Amniotic stem cell (primary cell): ENCODE data around the gene OSBPL8.

Experiments used
- DNase-seq: peaks from one replicate; lab custom pipeline; 2025; lab: John Stamatoyannopoulos, UW

OSBPL8 gene

GRCh38 chr12:76555231-76555767 is 4.3 kb downstream of the OSBPL8 start:
- no peak for DNase-seq

- DNase-seq, result no peak
These were observed 5.0 kb downstream of the OSBPL8 start for GRCh38 chr12:76554405-76555230.

GRCh38 chr12:76552343-76552938 is 7.1 kb downstream of the OSBPL8 start:
- no peak for DNase-seq

GRCh38 chr12:76551482-76551888 is 8.1 kb downstream of the OSBPL8 start:
- DNase-seq, result no peak

- no peak for DNase-seq
These were observed 10.4 kb downstream of the OSBPL8 start for GRCh38 chr12:76549131-76549530.

GRCh38 chr12:76548222-76548837 is 11.2 kb downstream of the OSBPL8 start:
- DNase-seq, result no peak

GRCh38 chr12:76547526-76547925 is 12.0 kb downstream of the OSBPL8 start:
- no peak for DNase-seq

GRCh38 chr12:76546889-76547288 is 12.7 kb downstream of the OSBPL8 start:
- DNase-seq, result no peak

- DNase-seq, result no peak
These were observed 14.1 kb downstream of the OSBPL8 start for GRCh38 chr12:76545486-76545885.

GRCh38 chr12:76544601-76545261 is 14.8 kb downstream of the OSBPL8 start:
- DNase-seq, result no peak

GRCh38 chr12:76543813-76544347 is 15.7 kb downstream of the OSBPL8 start:
- DNase-seq, result no peak

GRCh38 chr12:76542908-76543307 is 16.7 kb downstream of the OSBPL8 start:
- no peak for DNase-seq

GRCh38 chr12:76539727-76540126 is 19.8 kb downstream of the OSBPL8 start:
- DNase-seq, result no peak

GRCh38 chr12:76537923-76538322 is 21.6 kb downstream of the OSBPL8 start:
- no peak for DNase-seq

GRCh38 chr12:76536546-76536945 is 23.0 kb downstream of the OSBPL8 start:
- no peak for DNase-seq

GRCh38 chr12:76535170-76535569 is 24.4 kb downstream of the OSBPL8 start:
- no peak for DNase-seq

GRCh38 chr12:76533331-76533730 is 26.2 kb downstream of the OSBPL8 start:
- no peak for DNase-seq

- DNase-seq, result no peak
These were observed 27.1 kb downstream of the OSBPL8 start for GRCh38 chr12:76532520-76532919.

GRCh38 chr12:76531056-76531455 is 28.5 kb downstream of the OSBPL8 start:
- no peak for DNase-seq

GRCh38 chr12:76530516-76530915 is 29.1 kb downstream of the OSBPL8 start:
- no peak for DNase-seq

- DNase-seq, result no peak
These were observed 30.2 kb downstream of the OSBPL8 start for GRCh38 chr12:76529226-76529918.
